GM18505 (cell line): ENCODE measurements around the gene KIAA1217.

Experiments
- ATAC-seq: cut with Tn5 transposase; IDR thresholded peaks from one replicate; pipeline ENCODE4 v1.9.1; 2021; ENCODE audit not compliant: unreplicated experiment
- POLR2A ChIP-seq: IDR thresholded peaks from 4 replicates; pipeline ENCODE4 v1.6.1; 2011; ENCODE audit warnings: borderline replicate concordance; ENCODE audit not compliant: insufficient read depth, insufficient read length; ENCODE audit errors: extremely low read depth

KIAA1217 gene

GRCh38 chr10:24240041-24240751, 31.3 kb downstream of the KIAA1217 start:
- no peak for TF ChIP-seq POLR2A
- ATAC-seq, result no peak

- TF ChIP-seq POLR2A, result no peak
- no peak for ATAC-seq
These were observed 32.6 kb downstream of the KIAA1217 start for GRCh38 chr10:24241536-24242040.

GRCh38 chr10:24242562-24242961, 33.6 kb downstream of the KIAA1217 start:
- ATAC-seq, result no peak
- no peak for TF ChIP-seq POLR2A

GRCh38 chr10:24246365-24246764, 37.4 kb downstream of the KIAA1217 start:
- no peak for ATAC-seq
- no peak for TF ChIP-seq POLR2A

GRCh38 chr10:24247841-24248240, 38.9 kb downstream of the KIAA1217 start:
- ATAC-seq, result no peak
- TF ChIP-seq POLR2A, result no peak

GRCh38 chr10:24249829-24250415, 41.0 kb downstream of the KIAA1217 start:
- no peak for ATAC-seq

GRCh38 chr10:24251547-24251946, 42.6 kb downstream of the KIAA1217 start:
- no peak for TF ChIP-seq POLR2A
- ATAC-seq, result no peak

More at GRCh38 chr10:24249829-24250415, 41.0 kb downstream of the KIAA1217 start:
- no peak for TF ChIP-seq POLR2A

GRCh38 chr10:24254180-24254579, 45.2 kb downstream of the KIAA1217 start:
- no peak for TF ChIP-seq POLR2A
- ATAC-seq, result no peak

GRCh38 chr10:24255115-24255880, 46.4 kb downstream of the KIAA1217 start:
- no peak for ATAC-seq
- no peak for TF ChIP-seq POLR2A

GRCh38 chr10:24255881-24256311, 47.0 kb downstream of the KIAA1217 start:
- ATAC-seq, result no peak
- TF ChIP-seq POLR2A, result no peak

- TF ChIP-seq POLR2A, result no peak
- ATAC-seq, result no peak
These were observed 47.7 kb downstream of the KIAA1217 start for GRCh38 chr10:24256619-24257107.

GRCh38 chr10:24257588-24257987, 48.6 kb downstream of the KIAA1217 start:
- TF ChIP-seq POLR2A, result no peak
- ATAC-seq, result no peak

- TF ChIP-seq POLR2A, result no peak
- no peak for ATAC-seq
These were observed 50.6 kb downstream of the KIAA1217 start for GRCh38 chr10:24259365-24260130.
